ENCODE measurements around the gene MSRB3.

The MSRB3 gene

GRCh38 chr12:65427646-65428045 lies 149.2 kb downstream of the MSRB3 start:
- Histone ChIP-seq H3K4me3 (ENCODE audit: low read depth in 1 of 2, low read length in 1 of 2) (no peak overlapping the region), H3K4me1 (ENCODE audit: control insufficient read depth in 1 of 2, insufficient read depth in 1 of 2, low read depth in 1 of 2, low read length in 1 of 2) (peaks cover 3 to 4% of the 10 kb centered on the region in 2 experiments), H3K36me3 (no peaks in the 10 kb centered on the region), H3K9me3 (no peaks in the 10 kb centered on the region), H3K27me3 (no peaks in the 10 kb centered on the region), H3K27ac (no peak overlapping the region)
- TF ChIP-seq, protein P1, sequence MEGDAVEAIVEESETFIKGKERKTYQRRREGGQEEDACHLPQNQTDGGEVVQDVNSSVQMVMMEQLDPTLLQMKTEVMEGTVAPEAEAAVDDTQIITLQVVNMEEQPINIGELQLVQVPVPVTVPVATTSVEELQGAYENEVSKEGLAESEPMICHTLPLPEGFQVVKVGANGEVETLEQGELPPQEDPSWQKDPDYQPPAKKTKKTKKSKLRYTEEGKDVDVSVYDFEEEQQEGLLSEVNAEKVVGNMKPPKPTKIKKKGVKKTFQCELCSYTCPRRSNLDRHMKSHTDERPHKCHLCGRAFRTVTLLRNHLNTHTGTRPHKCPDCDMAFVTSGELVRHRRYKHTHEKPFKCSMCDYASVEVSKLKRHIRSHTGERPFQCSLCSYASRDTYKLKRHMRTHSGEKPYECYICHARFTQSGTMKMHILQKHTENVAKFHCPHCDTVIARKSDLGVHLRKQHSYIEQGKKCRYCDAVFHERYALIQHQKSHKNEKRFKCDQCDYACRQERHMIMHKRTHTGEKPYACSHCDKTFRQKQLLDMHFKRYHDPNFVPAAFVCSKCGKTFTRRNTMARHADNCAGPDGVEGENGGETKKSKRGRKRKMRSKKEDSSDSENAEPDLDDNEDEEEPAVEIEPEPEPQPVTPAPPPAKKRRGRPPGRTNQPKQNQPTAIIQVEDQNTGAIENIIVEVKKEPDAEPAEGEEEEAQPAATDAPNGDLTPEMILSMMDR (IDR thresholded peaks at IDR 0.05), result no peak

DNA sequence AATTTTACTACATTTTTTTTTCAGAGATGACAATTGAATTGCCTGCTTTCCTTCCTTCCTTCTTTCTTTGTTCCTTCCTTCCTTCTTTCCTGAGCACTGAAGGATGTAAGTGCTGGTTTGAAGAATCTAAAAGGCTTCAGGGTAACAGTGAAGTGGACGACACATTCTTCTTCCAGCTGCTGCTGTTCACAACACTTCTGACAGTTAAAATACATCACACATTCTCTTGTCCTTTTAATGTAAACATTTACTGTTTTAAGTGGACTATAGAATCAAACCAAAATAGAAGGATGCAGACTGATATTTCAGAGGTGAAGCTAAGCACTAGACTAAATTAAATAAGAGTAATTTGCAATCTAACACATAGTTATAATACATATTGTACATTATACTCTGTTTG lies 151.5 kb downstream of the MSRB3 start:
- Histone ChIP-seq H3K4me3 (ENCODE audit: low read depth in 1 of 2, low read length in 1 of 2) (no peak overlapping the region), H3K4me1 (ENCODE audit: control insufficient read depth in 1 of 2, insufficient read depth in 1 of 2, low read depth in 1 of 2, low read length in 1 of 2) (peaks cover 3 to 4% of the 10 kb centered on the region in 2 experiments), H3K27ac (no peak overlapping the region), H3K36me3 (no peaks in the 10 kb centered on the region), H3K9me3 (no peaks in the 10 kb centered on the region), H3K27me3 (no peaks in the 10 kb centered on the region)
- TF ChIP-seq, protein P1 (IDR thresholded peaks at IDR 0.05), result no peak

- Histone ChIP-seq H3K36me3 (no peaks in the 10 kb centered on the region), H3K27ac (no peak overlapping the region), H3K4me1 (ENCODE audit: control insufficient read depth in 1 of 2, insufficient read depth in 1 of 2, low read depth in 1 of 2, low read length in 1 of 2) (peaks cover 3 to 4% of the 10 kb centered on the region in 2 experiments), H3K4me3 (ENCODE audit: low read depth in 1 of 2, low read length in 1 of 2) (no peak overlapping the region), H3K27me3 (no peaks in the 10 kb centered on the region), H3K9me3 (no peaks in the 10 kb centered on the region)
- TF ChIP-seq, protein P1 (IDR thresholded peaks at IDR 0.05), result no peak
Observed at GRCh38 chr12:65430571-65431306, 152.3 kb downstream of the MSRB3 start.

- Histone ChIP-seq H3K27ac (no peak overlapping the region), H3K9me3 (no peaks in the 10 kb centered on the region), H3K4me1 (ENCODE audit: control insufficient read depth in 1 of 2, insufficient read depth in 1 of 2, low read depth in 1 of 2, low read length in 1 of 2) (peaks cover 3 to 4% of the 10 kb centered on the region in 2 experiments), H3K27me3 (no peaks in the 10 kb centered on the region), H3K4me3 (ENCODE audit: low read depth in 1 of 2, low read length in 1 of 2) (no peak overlapping the region), H3K36me3 (no peaks in the 10 kb centered on the region)
- TF ChIP-seq, protein P1 (IDR thresholded peaks at IDR 0.05), result no peak
Observed at GRCh38 chr12:65432114-65432513, 153.6 kb downstream of the MSRB3 start.

DNA sequence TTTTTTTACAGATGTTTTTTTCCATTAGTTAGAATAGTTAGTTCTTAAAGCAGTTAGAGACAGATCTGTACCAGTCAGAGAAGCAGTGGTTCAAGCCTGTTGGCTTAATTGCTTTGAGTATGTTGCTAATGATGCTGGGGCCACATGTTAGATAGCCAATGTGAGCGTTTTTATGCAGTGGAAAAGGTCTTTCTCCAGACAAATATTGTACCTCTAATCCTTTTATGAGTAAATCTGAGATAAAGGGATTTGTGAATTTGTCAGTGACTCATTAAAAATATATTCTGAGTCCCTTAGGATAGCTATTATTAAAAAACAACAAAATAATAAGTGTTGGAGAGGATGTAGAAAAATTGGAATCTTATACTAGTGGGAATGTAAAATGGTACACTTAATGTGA lies 154.2 kb downstream of the MSRB3 start:
- peaks cover 3 to 4% of the 10 kb centered on the region in 2 experiments for H3K4me1 ChIP-seq (ENCODE audit: control insufficient read depth in 1 of 2, insufficient read depth in 1 of 2, low read depth in 1 of 2, low read length in 1 of 2)
- H3K9me3 ChIP-seq, result no peaks in the 10 kb centered on the region
- H3K27ac ChIP-seq, result no peak overlapping the region
- H3K4me3 ChIP-seq (ENCODE audit: low read depth in 1 of 2, low read length in 1 of 2), result no peak overlapping the region
- H3K27me3 ChIP-seq, result no peaks in the 10 kb centered on the region
- TF ChIP-seq, protein P1 (IDR thresholded peaks at IDR 0.05), result no peak
- no peaks in the 10 kb centered on the region for H3K36me3 ChIP-seq
